ACC112 (cell line): ENCODE results near the gene AARS2.

Experiments used
- H2AFZ ChIP-seq: fragments of 200-600 bp; sonication (generic); one replicate; pipeline ENCODE4 v1.6.0; 2017; ENCODE audit warnings: antibody characterized with exemption, low read length; ENCODE audit not compliant: unreplicated experiment
- H3K27ac ChIP-seq: fragments of 200-600 bp; sonication (generic); 2 replicates; pipeline ENCODE4 v1.5.1; 2014; ENCODE audit warnings: low read depth, mild to moderate bottlenecking, antibody characterized with exemption, low read length, moderate library complexity
- H3K27me3 ChIP-seq: fragments of 200-600 bp; sonication (generic); 2 replicates; pipeline ENCODE4 v1.6.1; 2014; ENCODE audit warnings: mild to moderate bottlenecking, antibody characterized with exemption, low read length, moderate library complexity, mixed read lengths; ENCODE audit not compliant: insufficient read depth
- H3K36me3 ChIP-seq: fragments of 200-600 bp; sonication (generic); 2 replicates; pipeline ENCODE4 v1.6.1; 2016; ENCODE audit warnings: mild to moderate bottlenecking, antibody characterized with exemption, low read length, moderate library complexity, mixed read lengths; ENCODE audit not compliant: insufficient read depth
- H3K4me1 ChIP-seq: fragments of 200-600 bp; sonication (generic); one replicate; pipeline ENCODE4 v1.6.1; 2016; ENCODE audit warnings: low read length, mixed read lengths; ENCODE audit not compliant: insufficient read depth, unreplicated experiment, control insufficient read depth
- H3K4me3 ChIP-seq: fragments of 200-600 bp; sonication (generic); 2 replicates; pipeline ENCODE4 v1.5.1; 2014; ENCODE audit warnings: mild to moderate bottlenecking, low read depth, low read length
- H3K79me2 ChIP-seq: fragments of 200-600 bp; sonication (generic); one replicate; pipeline ENCODE4 v1.6.0; 2016; ENCODE audit warnings: low read length; ENCODE audit not compliant: control insufficient read depth, unreplicated experiment, insufficient read depth

The AARS2 gene

GRCh38 chr6:44268095-44268628 is 45.0 kb downstream of the AARS2 start:
- Histone ChIP-seq H2AFZ (no peak overlapping the region), H3K36me3 (no peaks in the 10 kb centered on the region), H3K27ac (no peak overlapping the region), H3K4me3 (no peak overlapping the region), H3K4me1 (peaks cover under 1% of the 10 kb centered on the region), H3K79me2 (peaks cover 12% of the 10 kb centered on the region), H3K27me3 (peaks cover 44% of the 10 kb centered on the region)

- Histone ChIP-seq H3K36me3 (no peaks in the 10 kb centered on the region), H3K27me3 (peaks cover 35% of the 10 kb centered on the region), H3K4me3 (no peak overlapping the region), H3K4me1 (peaks cover 9% of the 10 kb centered on the region), H3K27ac (no peak overlapping the region), H2AFZ (no peak overlapping the region), H3K79me2 (peaks cover 12% of the 10 kb centered on the region)
These were observed 45.9 kb downstream of the AARS2 start for GRCh38 chr6:44267252-44267651.

- Histone ChIP-seq H3K27ac (no peak overlapping the region), H3K79me2 (peaks cover 12% of the 10 kb centered on the region), H2AFZ (no peak overlapping the region), H3K4me3 (no peak overlapping the region), H3K36me3 (no peaks in the 10 kb centered on the region), H3K4me1 (peaks cover 11% of the 10 kb centered on the region), H3K27me3 (peaks cover 26% of the 10 kb centered on the region)
These were observed 46.8 kb downstream of the AARS2 start for GRCh38 chr6:44266347-44266746.

- no peak overlapping the region for H3K27ac ChIP-seq
- peaks cover 21% of the 10 kb centered on the region for H3K27me3 ChIP-seq
- H3K4me1 ChIP-seq, result peaks cover 11% of the 10 kb centered on the region
- H2AFZ ChIP-seq, result no peak overlapping the region
- H3K36me3 ChIP-seq, result no peaks in the 10 kb centered on the region
- H3K79me2 ChIP-seq, result peaks cover 12% of the 10 kb centered on the region
- no peak overlapping the region; the same call in 1 of the 2 replicates for H3K4me3 ChIP-seq
These were observed 47.4 kb downstream of the AARS2 start for GRCh38 chr6:44265722-44266233.

- H3K27ac ChIP-seq, result peak within 1 kb of the TSS; percentile 43; the same call in 1 of the 2 replicates
- peaks cover 12% of the 10 kb centered on the region for H3K79me2 ChIP-seq
- H2AFZ ChIP-seq, result no peak within 1 kb of the TSS
These were observed 48.0 kb downstream of the AARS2 start, which contains the start of gene NFKBIE for GRCh38 chr6:44265007-44265721. Gene NFKBIE (minus strand): TSS chr6:44265551. CDS start chr6:44265346, 205 bp downstream.

GRCh38 chr6:44264154-44265006 is 48.8 kb downstream of the AARS2 start:
- H2AFZ ChIP-seq, result no peak overlapping the region
- H3K27me3 ChIP-seq, result peaks cover 13% of the 10 kb centered on the region
- peaks cover 12% of the 10 kb centered on the region for H3K79me2 ChIP-seq
- peak overlapping the region; percentile 82 for H3K4me3 ChIP-seq
- H3K27ac ChIP-seq, result peak overlapping the region; percentile 43; the same call in 1 of the 2 replicates
- peaks cover 11% of the 10 kb centered on the region for H3K4me1 ChIP-seq
- no peaks in the 10 kb centered on the region for H3K36me3 ChIP-seq

More at GRCh38 chr6:44265007-44265721, 48.0 kb downstream of the AARS2 start, which contains the start of gene NFKBIE:
- Histone ChIP-seq H3K4me3 (peak within 1 kb of the TSS; percentile 82), H3K36me3 (no peaks in the 10 kb centered on the region), H3K4me1 (peaks cover 11% of the 10 kb centered on the region), H3K27me3 (peaks cover 21% of the 10 kb centered on the region)

- Histone ChIP-seq H3K79me2 (peaks cover 12% of the 10 kb centered on the region), H3K4me3 (peak overlapping the region; percentile 82), H3K36me3 (no peaks in the 10 kb centered on the region), H2AFZ (no peak overlapping the region), H3K27me3 (peaks cover 4% of the 10 kb centered on the region; the same call in 1 of the 2 replicates), H3K27ac (no peak overlapping the region), H3K4me1 (peaks cover 11% of the 10 kb centered on the region)
These were observed 49.6 kb downstream of the AARS2 start for GRCh38 chr6:44263354-44264100.

GRCh38 chr6:44262467-44263353 is 50.4 kb downstream of the AARS2 start:
- H3K27ac ChIP-seq, result no peak overlapping the region
- H3K79me2 ChIP-seq, result peaks cover 12% of the 10 kb centered on the region
- peak overlapping the region; percentile 82 for H3K4me3 ChIP-seq
- H3K36me3 ChIP-seq, result no peaks in the 10 kb centered on the region
- H2AFZ ChIP-seq, result no peak overlapping the region
- no peaks in the 10 kb centered on the region for H3K27me3 ChIP-seq
- H3K4me1 ChIP-seq, result peaks cover 14% of the 10 kb centered on the region

- Histone ChIP-seq H3K27me3 (no peaks in the 10 kb centered on the region), H3K79me2 (peaks cover 15% of the 10 kb centered on the region), H3K4me1 (peaks cover 16% of the 10 kb centered on the region), H3K27ac (no peak overlapping the region), H3K36me3 (no peaks in the 10 kb centered on the region), H2AFZ (no peak overlapping the region), H3K4me3 (no peak overlapping the region)
These were observed 51.6 kb downstream of the AARS2 start for GRCh38 chr6:44261581-44261980.
